SK-N-MC (cell line): ENCODE measurements around the gene QSOX2.

Source experiments
- DNase-seq: peaks from one replicate; pipeline ENCODE4 v3.0.0-alpha.2; 2011; ENCODE audit warnings: low read depth, low spot score
- H3K27ac ChIP-seq: fragments of 200-600 bp; sonication (generic); 2 replicates; pipeline ENCODE4 v1.5.1; 2016; ENCODE audit warnings: mixed run types
- H3K36me3 ChIP-seq: fragments of 200-600 bp; sonication (generic); 2 replicates; pipeline ENCODE4 v1.6.1; 2017; ENCODE audit warnings: antibody characterized with exemption, low read length, mixed read lengths; ENCODE audit not compliant: insufficient read depth
- H3K4me3 ChIP-seq: fragments of 200-600 bp; sonication (generic); 2 replicates; pipeline ENCODE4 v1.5.1; 2016
- H3K9ac ChIP-seq: fragments of 200-600 bp; sonication (generic); 2 replicates; pipeline ENCODE4 v1.8.0; 2017; ENCODE audit warnings: mixed run types, mixed read lengths; ENCODE audit not compliant: insufficient read length
- H3K9me3 ChIP-seq: fragments of 200-600 bp; sonication (generic); 2 replicates; pipeline ENCODE4 v1.6.1; 2017; ENCODE audit warnings: low read depth, mild to moderate bottlenecking, antibody characterized with exemption, low read length, moderate library complexity, mixed read lengths
- EZH2 ChIP-seq: fragments of 200-600 bp; sonication (generic); IDR thresholded peaks from one replicate; pipeline ENCODE4 v1.6.1; 2017; ENCODE audit warnings: antibody characterized with exemption
- FOXP2 ChIP-seq: optimal IDR thresholded peaks from 2 replicates; pipeline ENCODE3; 2011; ENCODE audit warnings: mild to moderate bottlenecking, moderate library complexity; ENCODE audit not compliant: insufficient read depth; ENCODE audit errors: extremely low read length, control extremely low read depth
- POLR2AphosphoS5 ChIP-seq: IDR thresholded peaks from 2 replicates; pipeline ENCODE4 v1.6.1; 2012; ENCODE audit warnings: mild to moderate bottlenecking, low read depth, low read length, borderline replicate concordance

Gene QSOX2

GRCh38 chr9:136218673-136219072 lies 26.9 kb downstream of the QSOX2 start:
- H3K4me3 ChIP-seq = no peak overlapping the region
- H3K27ac ChIP-seq = no peak overlapping the region
- H3K9ac ChIP-seq = no peak overlapping the region

GRCh38 chr9:136218271-136218670 lies 27.3 kb downstream of the QSOX2 start:
- no peaks in the 10 kb centered on the region for H3K9me3 ChIP-seq
- DNase-seq = no peak
- no peak overlapping the region for H3K27ac ChIP-seq
- TF ChIP-seq POLR2AphosphoS5 (no peak), EZH2 (no peak), FOXP2 (no peak)
- H3K36me3 ChIP-seq = peaks cover 40% of the 10 kb centered on the region
- H3K4me3 ChIP-seq = no peak overlapping the region
- H3K9ac ChIP-seq = no peak overlapping the region

More at GRCh38 chr9:136218673-136219072, 26.9 kb downstream of the QSOX2 start:
- no peak for DNase-seq
- H3K9me3 ChIP-seq = no peaks in the 10 kb centered on the region
- TF ChIP-seq EZH2 = no peak
- TF ChIP-seq POLR2AphosphoS5 = no peak
- TF ChIP-seq FOXP2 = no peak
- peaks cover 41% of the 10 kb centered on the region for H3K36me3 ChIP-seq

- no peak for DNase-seq
- no peak for TF ChIP-seq FOXP2
- no peak for TF ChIP-seq EZH2
- no peak for TF ChIP-seq POLR2AphosphoS5
- no peak overlapping the region for H3K27ac ChIP-seq
Measured at GRCh38 chr9:136216541-136217244, 28.9 kb downstream of the QSOX2 start.

GRCh38 chr9:136213733-136214132 lies 31.9 kb downstream of the QSOX2 start:
- H3K9me3 ChIP-seq = no peaks in the 10 kb centered on the region
- no peak for DNase-seq
- H3K36me3 ChIP-seq = peaks cover 31% of the 10 kb centered on the region
- TF ChIP-seq EZH2 (no peak), FOXP2 (no peak), POLR2AphosphoS5 (no peak)
- no peak overlapping the region for H3K27ac ChIP-seq
- no peak overlapping the region for H3K4me3 ChIP-seq
- H3K9ac ChIP-seq = no peak overlapping the region

More at GRCh38 chr9:136216541-136217244, 28.9 kb downstream of the QSOX2 start:
- Histone ChIP-seq H3K9me3 (no peaks in the 10 kb centered on the region), H3K4me3 (no peak overlapping the region), H3K36me3 (peaks cover 34% of the 10 kb centered on the region), H3K9ac (no peak overlapping the region)

GRCh38 chr9:136212345-136212950 lies 33.2 kb downstream of the QSOX2 start:
- peaks cover 31% of the 10 kb centered on the region for H3K36me3 ChIP-seq
- TF ChIP-seq FOXP2 = no peak
- TF ChIP-seq POLR2AphosphoS5 = no peak
- TF ChIP-seq EZH2 = no peak
- DNase-seq = no peak

GRCh38 chr9:136211441-136212344 lies 33.9 kb downstream of the QSOX2 start:
- Histone ChIP-seq H3K4me3 (no peak overlapping the region), H3K9ac (no peak overlapping the region), H3K9me3 (no peaks in the 10 kb centered on the region), H3K36me3 (peaks cover 31% of the 10 kb centered on the region), H3K27ac (no peak overlapping the region)
- DNase-seq = no peak
- TF ChIP-seq EZH2 (no peak), POLR2AphosphoS5 (no peak), FOXP2 (no peak)

More at GRCh38 chr9:136212345-136212950, 33.2 kb downstream of the QSOX2 start:
- Histone ChIP-seq H3K27ac (no peak overlapping the region), H3K9ac (no peak overlapping the region), H3K4me3 (no peak overlapping the region), H3K9me3 (no peaks in the 10 kb centered on the region)

GRCh38 chr9:136211006-136211405 lies 34.6 kb downstream of the QSOX2 start:
- no peak for TF ChIP-seq FOXP2
- no peak for TF ChIP-seq POLR2AphosphoS5
- TF ChIP-seq EZH2 = no peak

GRCh38 chr9:136210276-136210675 lies 35.3 kb downstream of the QSOX2 start:
- Histone ChIP-seq H3K9ac (no peak overlapping the region), H3K27ac (no peak overlapping the region), H3K36me3 (peaks cover 20% of the 10 kb centered on the region), H3K9me3 (no peaks in the 10 kb centered on the region), H3K4me3 (no peak overlapping the region)
- no peak for DNase-seq
- TF ChIP-seq EZH2 (no peak), FOXP2 (no peak), POLR2AphosphoS5 (no peak)

More at GRCh38 chr9:136211006-136211405, 34.6 kb downstream of the QSOX2 start:
- no peak for DNase-seq
- Histone ChIP-seq H3K36me3 (peaks cover 27% of the 10 kb centered on the region), H3K9ac (no peak overlapping the region), H3K9me3 (no peaks in the 10 kb centered on the region), H3K4me3 (no peak overlapping the region), H3K27ac (no peak overlapping the region)
